ENCODE measurements around the gene CD109. TPM values are rescaled to one million over a fixed set of nuclear protein-coding genes. Genes with fewer than 3 reads are reported as not detected.
"Not testable (repeated sequence)": the region's sequence is repeated elsewhere in the genome, so short reads cannot be mapped to it uniquely, and the experiment has no call there.

The CD109 gene
- total RNA-seq, 2 donors from 2014 or later: 6.0 to 8.1 TPM

DNA sequence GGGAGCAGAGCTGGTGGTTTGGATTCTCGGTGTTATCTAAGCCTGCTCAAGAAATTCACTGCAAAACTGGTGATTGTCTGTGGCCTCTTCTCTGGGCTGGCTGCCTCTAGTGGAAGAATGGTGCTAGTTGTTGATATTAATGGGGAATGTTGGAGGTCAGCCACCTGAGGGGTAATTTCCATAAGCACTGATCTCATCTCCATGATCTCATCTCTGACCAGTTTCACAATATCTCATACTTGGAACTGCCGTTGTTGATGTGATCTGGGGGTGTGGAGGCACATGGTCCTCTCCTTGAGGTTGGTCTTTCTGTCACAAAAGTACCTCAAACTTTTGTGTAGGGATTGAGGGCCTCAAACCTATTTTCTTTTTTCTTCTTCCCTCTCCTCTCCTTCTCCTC lies 102.6 kb downstream of the CD109 start:
- Histone ChIP-seq H3K9me3 (no peaks in the 10 kb centered on the region), H3K27me3 (replicated peaks; ENCODE audit: insufficient read depth) (no peaks in the 10 kb centered on the region), H3K27ac (no peak overlapping the region), H3K36me3 (no peaks in the 10 kb centered on the region), H3K4me1 (replicated peaks) (no peaks in the 10 kb centered on the region), H3K4me3 (no peak overlapping the region)
- DNase-seq (ENCODE audit: low spot score): no peak
- 60% methylated on average over 2 of the region's 2 CpGs for WGBS
- TF ChIP-seq, protein P1, sequence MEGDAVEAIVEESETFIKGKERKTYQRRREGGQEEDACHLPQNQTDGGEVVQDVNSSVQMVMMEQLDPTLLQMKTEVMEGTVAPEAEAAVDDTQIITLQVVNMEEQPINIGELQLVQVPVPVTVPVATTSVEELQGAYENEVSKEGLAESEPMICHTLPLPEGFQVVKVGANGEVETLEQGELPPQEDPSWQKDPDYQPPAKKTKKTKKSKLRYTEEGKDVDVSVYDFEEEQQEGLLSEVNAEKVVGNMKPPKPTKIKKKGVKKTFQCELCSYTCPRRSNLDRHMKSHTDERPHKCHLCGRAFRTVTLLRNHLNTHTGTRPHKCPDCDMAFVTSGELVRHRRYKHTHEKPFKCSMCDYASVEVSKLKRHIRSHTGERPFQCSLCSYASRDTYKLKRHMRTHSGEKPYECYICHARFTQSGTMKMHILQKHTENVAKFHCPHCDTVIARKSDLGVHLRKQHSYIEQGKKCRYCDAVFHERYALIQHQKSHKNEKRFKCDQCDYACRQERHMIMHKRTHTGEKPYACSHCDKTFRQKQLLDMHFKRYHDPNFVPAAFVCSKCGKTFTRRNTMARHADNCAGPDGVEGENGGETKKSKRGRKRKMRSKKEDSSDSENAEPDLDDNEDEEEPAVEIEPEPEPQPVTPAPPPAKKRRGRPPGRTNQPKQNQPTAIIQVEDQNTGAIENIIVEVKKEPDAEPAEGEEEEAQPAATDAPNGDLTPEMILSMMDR (IDR thresholded peaks at IDR 0.05): no peak
- no peak for TF ChIP-seq POLR2A (IDR thresholded peaks at IDR 0.05)
- TF ChIP-seq POLR2AphosphoS5 (IDR thresholded peaks at IDR 0.05): no peak
- intact Hi-C loops (cut with DNase I): no loop called here

DNA sequence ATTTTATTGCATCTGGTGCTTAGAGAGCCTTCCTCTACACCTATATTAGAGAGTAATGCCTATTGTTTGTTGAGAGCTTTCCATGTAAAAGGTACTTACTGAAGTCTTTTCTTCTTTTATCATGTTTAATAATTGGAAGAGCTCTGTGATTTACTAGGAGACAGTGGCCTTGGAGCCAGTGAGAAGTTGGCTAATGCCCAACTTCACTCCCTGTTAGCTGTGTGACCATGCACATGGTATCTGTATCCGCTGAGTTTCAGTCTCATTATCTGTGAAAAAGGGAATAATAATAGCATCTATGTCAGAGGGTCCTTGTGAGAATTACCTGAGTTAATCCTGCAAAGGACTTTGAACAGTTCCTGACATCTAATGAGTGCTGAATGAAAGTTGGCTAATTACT lies 105.0 kb downstream of the CD109 start:
- H3K36me3 ChIP-seq: no peaks in the 10 kb centered on the region
- H3K9me3 ChIP-seq: no peaks in the 10 kb centered on the region
- H3K27ac ChIP-seq: no peak overlapping the region
- H3K27me3 ChIP-seq (replicated peaks; ENCODE audit: insufficient read depth): no peaks in the 10 kb centered on the region
- H3K4me1 ChIP-seq (replicated peaks): no peaks in the 10 kb centered on the region
- no peak for DNase-seq (ENCODE audit: low spot score)
- intact Hi-C loops (cut with DNase I): no loop called here
- no peak overlapping the region for H3K4me3 ChIP-seq
- TF ChIP-seq, protein P1 (IDR thresholded peaks at IDR 0.05): no peak
- TF ChIP-seq POLR2AphosphoS5 (IDR thresholded peaks at IDR 0.05) (no peak), POLR2A (IDR thresholded peaks at IDR 0.05) (no peak)
- WGBS: 58% methylated on average over 1 of the region's 1 CpG

DNA sequence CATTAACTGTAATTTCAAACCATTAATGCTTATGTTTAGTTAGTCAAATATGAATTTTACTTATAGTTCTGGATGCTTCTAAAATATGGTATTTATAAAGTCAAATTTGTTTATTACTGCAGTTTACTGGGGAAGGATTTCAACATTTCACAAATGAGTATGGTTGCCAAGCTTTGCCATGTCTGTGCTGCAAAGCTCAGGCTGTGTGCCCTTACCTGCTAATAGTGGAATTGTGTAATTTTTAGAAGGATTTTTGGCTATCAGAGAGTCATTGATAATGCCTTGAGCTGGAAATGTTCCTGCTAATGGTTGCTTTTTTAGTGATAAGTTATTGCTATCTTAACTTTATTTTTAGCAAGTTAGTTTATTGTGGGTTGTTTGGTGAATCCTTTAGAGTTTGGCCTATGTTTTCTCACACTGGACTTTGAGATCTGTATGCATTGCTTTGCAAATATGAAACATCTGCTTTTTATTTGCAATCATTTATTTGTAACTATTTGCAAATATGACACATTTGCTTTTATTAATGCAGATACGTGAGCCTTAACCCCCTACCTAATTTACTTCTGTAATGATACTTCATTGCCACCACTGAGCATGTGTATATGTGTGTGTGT lies 105.8 kb downstream of the CD109 start:
- intact Hi-C loops (cut with DNase I): no loop called here
- Histone ChIP-seq H3K36me3 (no peaks in the 10 kb centered on the region), H3K27ac (no peak overlapping the region), H3K4me3 (no peak overlapping the region), H3K9me3 (no peaks in the 10 kb centered on the region), H3K27me3 (replicated peaks; ENCODE audit: insufficient read depth) (no peaks in the 10 kb centered on the region), H3K4me1 (replicated peaks) (no peaks in the 10 kb centered on the region)
- TF ChIP-seq, protein P1 (IDR thresholded peaks at IDR 0.05): no peak
- no peak for TF ChIP-seq POLR2AphosphoS5 (IDR thresholded peaks at IDR 0.05)
- no peak for TF ChIP-seq POLR2A (IDR thresholded peaks at IDR 0.05)
- WGBS: 79% methylated on average over 1 of the region's 1 CpG
- no peak for DNase-seq (ENCODE audit: low spot score)

DNA sequence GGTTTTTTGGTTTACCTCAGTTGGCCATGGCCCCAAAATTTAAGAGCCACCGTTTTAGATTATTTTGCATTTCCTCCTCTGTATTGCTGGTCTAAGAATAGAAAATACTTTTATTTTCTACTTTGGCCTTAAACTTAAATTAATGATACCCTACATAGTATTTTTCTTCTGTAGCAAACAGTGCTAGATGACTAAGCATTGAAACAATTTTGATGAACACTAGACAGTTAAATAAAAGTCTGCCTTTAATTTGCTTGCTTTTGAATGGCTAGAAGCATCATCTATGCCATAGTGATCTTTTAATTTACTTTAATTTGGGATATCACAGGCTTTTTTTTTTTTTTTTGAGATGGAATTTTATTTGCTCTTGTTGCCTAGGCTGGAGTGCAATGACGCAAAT lies 106.4 kb downstream of the CD109 start:
- Histone ChIP-seq H3K27ac (no peak overlapping the region), H3K9me3 (no peaks in the 10 kb centered on the region), H3K4me3 (no peak overlapping the region), H3K36me3 (no peaks in the 10 kb centered on the region), H3K27me3 (replicated peaks; ENCODE audit: insufficient read depth) (no peaks in the 10 kb centered on the region), H3K4me1 (replicated peaks) (no peaks in the 10 kb centered on the region)
- WGBS: 85% methylated on average over 2 of the region's 2 CpGs
- TF ChIP-seq, protein P1 (IDR thresholded peaks at IDR 0.05): no peak
- TF ChIP-seq POLR2A (IDR thresholded peaks at IDR 0.05) (no peak), POLR2AphosphoS5 (IDR thresholded peaks at IDR 0.05) (no peak)
- DNase-seq (ENCODE audit: low spot score): no peak
- intact Hi-C loops (cut with DNase I): no loop called here

DNA sequence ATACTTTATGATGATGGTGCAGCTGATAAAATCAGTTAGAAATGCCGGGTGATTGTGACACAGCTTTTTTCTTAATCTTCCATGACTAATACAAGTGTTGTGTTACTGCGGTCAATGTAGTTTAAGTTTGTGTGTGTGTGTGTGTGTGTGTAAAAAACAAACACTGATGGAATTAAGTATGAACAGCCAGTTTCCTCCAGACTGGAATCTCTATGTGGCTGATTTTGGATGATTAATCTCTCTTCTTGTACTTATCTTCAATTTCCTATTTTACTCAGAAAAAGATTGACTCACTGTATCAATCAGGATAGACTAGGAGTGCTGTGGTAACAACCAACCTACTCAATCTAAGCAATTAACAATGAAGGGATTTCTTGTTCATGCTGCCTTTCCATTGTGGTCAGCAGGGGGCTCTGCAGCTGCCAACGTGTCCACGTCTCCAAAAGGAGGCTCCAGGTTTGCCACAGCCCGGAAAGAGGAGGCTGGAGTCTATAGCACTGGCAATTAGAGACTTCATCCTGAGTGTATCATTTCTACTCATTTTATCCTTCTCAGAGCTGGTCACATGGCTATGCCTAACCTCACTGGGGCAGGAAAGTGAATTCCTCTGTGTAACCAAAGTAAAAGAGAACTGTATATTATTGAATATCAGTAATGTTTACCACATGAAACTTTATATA lies 107.7 kb downstream of the CD109 start:
- TF ChIP-seq, protein P1 (IDR thresholded peaks at IDR 0.05): no peak
- no peak for TF ChIP-seq POLR2AphosphoS5 (IDR thresholded peaks at IDR 0.05)
- TF ChIP-seq POLR2A (IDR thresholded peaks at IDR 0.05): no peak
- Histone ChIP-seq H3K4me3 (no peak overlapping the region), H3K4me1 (replicated peaks) (no peaks in the 10 kb centered on the region), H3K9me3 (no peaks in the 10 kb centered on the region), H3K36me3 (no peaks in the 10 kb centered on the region), H3K27ac (no peak overlapping the region), H3K27me3 (replicated peaks; ENCODE audit: insufficient read depth) (no peaks in the 10 kb centered on the region)
- intact Hi-C loops (cut with DNase I): no loop called here
- no peak for DNase-seq (ENCODE audit: low spot score)
- WGBS: 39% methylated on average over 5 of the region's 5 CpGs

DNA sequence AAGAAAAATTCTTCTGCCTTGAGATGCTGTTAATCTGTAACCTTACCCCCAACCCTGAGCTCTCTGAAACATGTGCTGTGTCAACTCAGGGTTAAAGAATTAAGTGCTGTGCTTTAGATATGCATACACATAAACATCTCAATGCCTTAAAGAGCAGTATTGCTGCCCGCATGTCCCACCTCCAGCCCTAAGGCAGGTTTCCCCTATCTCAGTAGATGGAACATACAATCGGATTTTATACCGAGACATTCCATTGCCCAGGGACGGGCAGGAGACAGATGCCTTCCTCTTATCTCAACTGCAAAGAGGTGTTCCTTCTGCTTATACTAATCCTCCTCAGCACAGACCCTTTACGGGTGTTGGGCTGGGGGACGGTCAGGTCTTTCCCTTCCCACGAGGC lies 109.2 kb downstream of the CD109 start:
- H3K27me3 ChIP-seq (replicated peaks; ENCODE audit: insufficient read depth); H3K27ac ChIP-seq; H3K36me3 ChIP-seq; DNase-seq (ENCODE audit: low spot score); H3K4me1 ChIP-seq (replicated peaks); intact Hi-C loops (cut with DNase I); H3K9me3 ChIP-seq; H3K4me3 ChIP-seq: not testable (repeated sequence)
- WGBS: 83% methylated on average over 7 of the region's 7 CpGs

DNA sequence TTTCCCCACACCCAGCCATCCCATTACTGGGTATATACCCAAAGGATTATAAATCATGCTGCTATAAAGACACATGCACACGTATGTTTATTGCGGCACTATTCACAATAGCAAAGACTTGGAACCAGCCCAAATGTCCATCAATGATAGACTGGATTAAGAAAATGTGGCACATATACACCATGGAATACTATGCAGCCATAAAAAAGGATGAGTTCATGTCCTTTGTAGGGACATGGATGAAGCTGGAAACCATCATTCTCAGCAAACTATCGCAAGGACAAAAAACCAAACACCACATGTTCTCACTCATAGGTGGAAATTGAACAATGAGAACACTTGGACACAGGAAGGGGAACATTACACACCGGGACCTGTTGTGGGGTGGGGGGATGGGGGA lies 110.0 kb downstream of the CD109 start:
- WGBS: 94% methylated on average over 3 of the region's 4 CpGs

More for the DNA sequence above, 110.0 kb downstream of the CD109 start:
- H3K4me3 ChIP-seq; H3K4me1 ChIP-seq (replicated peaks); H3K9me3 ChIP-seq; H3K27ac ChIP-seq; DNase-seq (ENCODE audit: low spot score); H3K27me3 ChIP-seq (replicated peaks; ENCODE audit: insufficient read depth); H3K36me3 ChIP-seq; intact Hi-C loops (cut with DNase I): not testable (repeated sequence)
